Heart left ventricle (tissue), 13 donors: ENCODE results near the gene CCDC54.

Source experiments
- POLR2A ChIP-seq, 2 donors: fragments of 450-650 bp; IDR thresholded peaks; one replicate each; pipeline ENCODE4 v1.6.1; 2017; ENCODE audit warnings: antibody characterized with exemption in 2 of 2, mild to moderate bottlenecking in 2 of 2, moderate library complexity in 2 of 2
- TF ChIP-seq, protein P1 (sequence below), 12 donors: fragments of 200-600 bp; sonication (generic) in 4 of 12; IDR thresholded peaks; one replicate each; pipeline versions ENCODE4 v1.5.0 to v1.8.0; 2018 to 2022; ENCODE audit warnings: antibody characterized with exemption in 12 of 12, mild to moderate bottlenecking in 5 of 12
- donor health status: ischemic (EF 13 %, LVEDD 7.1; RV severe dilation, severe dysfunction).
- donor health status: DM: no; HTN: yes; CAD: no.
- donor health status: DM: no; HTN: no; CAD: no.
- donor health status: ischemic (EF 25% LVEDD 6.9; RV normal size, moderate dysfunction).
- donor health status: ischemic (EF 25% LVEDD 5.7; RV mildly dilated, moderate dysfunction).
- donor health status: ischemic (EF 35%, LVEDD 5.7; RV mildly dilated, moderate dysfunction).
- donor health status: nonischemic (EF 11% LVEDD 7.7; RV severe dilation, severe dysfunction).
- donor health status: DM: yes; HTN: yes; CAD: no.
- donor health status: PGD.
- donor health status: ischemic (EF 29% LVEDD 5.4; RV normal size, mild dysfunction).
- donor health status: nonischemic (EF 23%, LVEDD 6.1; RV moderate dilation, normal function).

DNA sequence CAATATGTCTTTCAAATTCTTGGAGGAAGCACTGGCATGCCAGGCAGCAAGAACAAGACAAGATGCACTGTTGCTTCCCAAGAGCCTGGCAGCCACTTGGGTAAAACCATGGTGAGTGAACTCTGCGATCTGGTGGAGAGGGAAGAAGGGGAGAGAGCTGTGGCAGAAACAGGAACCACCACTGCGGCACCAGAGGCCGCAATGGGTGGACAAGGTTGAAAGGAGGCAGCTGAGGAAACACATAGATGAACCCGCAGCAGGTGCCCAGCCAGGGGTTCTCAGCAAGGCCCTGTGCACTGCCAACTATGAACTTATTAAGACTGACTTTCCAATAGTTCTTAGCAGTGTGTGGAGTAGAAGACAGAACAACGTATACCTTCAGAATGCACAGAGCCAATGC lies 48.2 kb upstream of the CCDC54 start:
- no peak for TF ChIP-seq POLR2A (IDR thresholded peaks at IDR 0.05)
- TF ChIP-seq, protein P1, sequence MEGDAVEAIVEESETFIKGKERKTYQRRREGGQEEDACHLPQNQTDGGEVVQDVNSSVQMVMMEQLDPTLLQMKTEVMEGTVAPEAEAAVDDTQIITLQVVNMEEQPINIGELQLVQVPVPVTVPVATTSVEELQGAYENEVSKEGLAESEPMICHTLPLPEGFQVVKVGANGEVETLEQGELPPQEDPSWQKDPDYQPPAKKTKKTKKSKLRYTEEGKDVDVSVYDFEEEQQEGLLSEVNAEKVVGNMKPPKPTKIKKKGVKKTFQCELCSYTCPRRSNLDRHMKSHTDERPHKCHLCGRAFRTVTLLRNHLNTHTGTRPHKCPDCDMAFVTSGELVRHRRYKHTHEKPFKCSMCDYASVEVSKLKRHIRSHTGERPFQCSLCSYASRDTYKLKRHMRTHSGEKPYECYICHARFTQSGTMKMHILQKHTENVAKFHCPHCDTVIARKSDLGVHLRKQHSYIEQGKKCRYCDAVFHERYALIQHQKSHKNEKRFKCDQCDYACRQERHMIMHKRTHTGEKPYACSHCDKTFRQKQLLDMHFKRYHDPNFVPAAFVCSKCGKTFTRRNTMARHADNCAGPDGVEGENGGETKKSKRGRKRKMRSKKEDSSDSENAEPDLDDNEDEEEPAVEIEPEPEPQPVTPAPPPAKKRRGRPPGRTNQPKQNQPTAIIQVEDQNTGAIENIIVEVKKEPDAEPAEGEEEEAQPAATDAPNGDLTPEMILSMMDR (IDR thresholded peaks at IDR 0.05): no peak
